DMS53 treated with DMSO at 0.1 percent for 48 hours (cell line): Measurements from ENCODE around the gene LRRC14B.
"Not testable (repeated sequence)": the region's sequence is repeated elsewhere in the genome, so short reads cannot be mapped to it uniquely, and the experiment has no call there.

Experiments
- DNase-seq: peaks from one replicate; lab custom pipeline; 2025; ENCODE audit not compliant: unreplicated experiment; lab: John Stamatoyannopoulos, UW

LRRC14B gene

DNA sequence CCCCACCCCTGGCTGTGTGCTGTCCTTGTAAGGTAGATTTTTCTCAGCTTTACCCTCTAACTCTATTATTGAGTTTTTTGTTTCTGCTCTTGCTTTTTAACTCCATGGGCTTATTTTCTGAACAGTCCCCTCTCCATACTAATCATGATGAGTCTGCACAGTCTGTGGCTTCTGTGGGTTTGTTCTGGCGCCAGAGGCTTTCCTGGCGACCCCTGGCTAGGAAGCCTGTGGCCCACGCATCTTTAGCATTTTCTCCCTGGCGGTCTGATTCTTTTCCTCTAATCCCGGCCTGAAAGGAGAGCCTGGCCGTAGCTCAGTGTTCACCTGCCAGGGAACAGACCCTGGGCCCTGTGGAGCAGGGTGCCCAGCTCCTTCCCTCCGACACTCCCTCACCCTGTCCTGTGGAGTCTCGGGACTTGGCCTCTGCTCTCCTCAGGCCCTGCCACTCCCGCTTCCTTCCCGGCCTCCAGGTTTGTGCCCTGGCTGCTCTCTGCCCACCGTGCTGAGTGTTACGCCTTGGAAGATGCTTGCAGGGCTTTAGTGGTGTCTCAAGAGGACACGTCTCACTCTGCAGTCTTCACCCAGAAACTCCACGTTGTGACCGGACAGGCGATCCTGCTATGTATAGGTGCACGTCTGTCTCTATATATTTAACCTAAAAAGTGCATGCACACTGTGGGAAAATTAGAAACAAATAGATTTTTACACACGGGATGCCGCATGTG, 31.7 kb upstream of the LRRC14B start:
- DNase-seq: no peak

DNA sequence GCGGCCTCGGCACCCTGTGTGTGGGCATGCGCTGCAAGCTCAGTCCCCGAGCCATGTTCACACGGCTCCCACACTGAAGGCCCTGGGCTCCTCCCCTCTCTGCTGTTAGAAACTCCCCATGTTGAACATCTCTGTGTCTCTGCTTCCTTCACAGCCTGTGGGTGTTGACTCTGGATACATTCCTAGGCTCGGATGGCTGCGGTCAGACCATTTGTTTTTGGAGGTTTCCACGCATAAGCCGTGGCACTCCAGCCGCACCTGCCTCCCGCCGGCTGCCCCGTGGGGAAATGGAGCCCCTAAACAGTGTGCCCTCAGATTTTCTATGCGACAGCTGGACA, 31.2 kb upstream of the LRRC14B start:
- DNase-seq: no peak

- no peak for DNase-seq
Measured at GRCh38 chr5:160921-161802, 30.1 kb upstream of the LRRC14B start.

DNA sequence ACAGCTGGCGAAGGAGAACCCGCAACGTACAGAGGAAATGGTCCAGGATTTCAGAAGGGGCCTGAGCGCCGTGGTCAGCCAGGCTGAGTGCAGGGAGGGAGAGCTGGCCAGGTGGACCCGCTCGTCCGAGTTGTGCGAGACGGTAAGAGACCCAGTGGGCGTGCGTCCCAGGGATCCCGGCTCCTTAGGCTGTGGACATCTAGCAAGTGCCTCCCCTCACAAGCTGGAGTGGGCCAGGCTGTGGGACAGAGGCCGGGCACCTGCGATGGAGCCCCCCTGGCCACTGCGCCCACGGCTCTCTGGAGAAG, 29.5 kb upstream of the LRRC14B start:
- DNase-seq: no peak

- no peak for DNase-seq
Measured at GRCh38 chr5:162190-162564, 29.1 kb upstream of the LRRC14B start.

DNA sequence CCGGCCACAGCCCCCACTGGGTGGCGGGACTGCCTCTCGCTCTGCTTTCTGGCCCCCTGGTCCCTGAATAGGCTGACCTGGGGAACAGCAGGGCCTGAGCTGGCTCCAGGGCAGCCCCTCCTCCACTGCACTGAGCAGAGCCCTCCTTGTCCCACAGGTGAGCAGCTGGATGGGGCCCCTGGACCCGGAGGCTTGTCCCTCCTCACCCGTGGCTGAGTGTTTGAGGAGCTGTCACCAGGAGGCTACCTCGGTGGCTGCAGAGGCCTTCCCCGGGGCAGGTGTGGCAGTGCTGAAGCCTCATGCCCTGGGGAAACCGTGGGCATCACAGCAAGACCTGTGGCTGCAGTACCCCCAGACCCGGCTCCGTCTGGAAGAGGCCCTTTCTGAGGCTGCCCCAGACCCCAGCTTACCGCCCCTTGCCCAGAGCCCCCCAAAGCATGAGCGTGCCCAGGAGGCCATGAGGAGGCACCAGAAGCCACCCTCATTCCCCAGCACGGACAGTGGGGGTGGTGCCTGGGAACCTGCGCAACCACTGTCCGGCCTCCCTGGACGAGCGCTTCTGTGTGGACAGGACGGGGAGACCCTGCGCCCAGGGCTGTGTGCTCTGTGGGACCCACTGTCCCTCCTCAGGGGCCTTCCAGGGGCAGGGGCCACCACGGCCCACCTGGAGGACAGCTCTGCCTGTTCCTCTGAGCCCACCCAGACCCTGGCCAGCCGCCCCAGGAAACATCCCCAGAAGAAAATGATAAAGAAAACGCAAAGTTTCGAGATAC, 28.5 kb upstream of the LRRC14B start:
- DNase-seq: no peak

DNA sequence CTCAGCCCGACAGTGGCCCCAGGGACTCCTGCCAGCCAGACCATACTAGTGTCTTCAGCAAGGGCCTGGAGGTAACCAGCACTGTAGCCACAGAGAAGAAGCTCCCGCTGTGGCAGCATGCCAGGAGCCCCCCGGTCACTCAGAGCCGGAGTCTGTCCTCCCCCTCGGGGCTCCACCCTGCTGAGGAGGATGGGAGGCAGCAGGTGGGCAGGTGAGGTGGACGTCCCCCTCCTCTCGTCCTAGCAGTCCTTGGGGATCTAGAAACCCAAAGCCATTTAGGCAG, 28.0 kb upstream of the LRRC14B start:
- DNase-seq: no peak

DNA sequence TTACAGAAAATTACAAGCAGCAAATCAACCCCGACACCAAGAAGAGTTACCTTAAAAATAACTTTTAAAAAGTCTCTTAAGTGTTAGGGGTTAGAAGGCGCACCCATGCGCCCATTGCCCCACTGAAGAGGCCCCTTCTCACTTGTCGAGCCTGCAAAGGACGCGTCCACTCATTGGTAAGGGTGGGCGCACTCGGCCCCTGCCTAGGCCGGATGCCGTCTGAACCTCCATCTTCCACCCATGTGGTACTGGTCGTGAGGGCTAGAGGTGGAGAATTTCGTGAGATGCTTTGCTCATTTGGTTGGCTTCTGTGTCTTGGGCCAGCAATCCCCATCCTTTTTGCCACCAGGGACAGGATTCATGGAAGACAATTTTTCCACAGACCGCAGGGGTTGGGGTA, 27.5 kb upstream of the LRRC14B start:
- no peak for DNase-seq

GRCh38 chr5:164244-164643, 27.1 kb upstream of the LRRC14B start:
- DNase-seq: no peak

- DNase-seq: not testable (repeated sequence)
Measured at GRCh38 chr5:164783-165182, 26.5 kb upstream of the LRRC14B start.

DNA sequence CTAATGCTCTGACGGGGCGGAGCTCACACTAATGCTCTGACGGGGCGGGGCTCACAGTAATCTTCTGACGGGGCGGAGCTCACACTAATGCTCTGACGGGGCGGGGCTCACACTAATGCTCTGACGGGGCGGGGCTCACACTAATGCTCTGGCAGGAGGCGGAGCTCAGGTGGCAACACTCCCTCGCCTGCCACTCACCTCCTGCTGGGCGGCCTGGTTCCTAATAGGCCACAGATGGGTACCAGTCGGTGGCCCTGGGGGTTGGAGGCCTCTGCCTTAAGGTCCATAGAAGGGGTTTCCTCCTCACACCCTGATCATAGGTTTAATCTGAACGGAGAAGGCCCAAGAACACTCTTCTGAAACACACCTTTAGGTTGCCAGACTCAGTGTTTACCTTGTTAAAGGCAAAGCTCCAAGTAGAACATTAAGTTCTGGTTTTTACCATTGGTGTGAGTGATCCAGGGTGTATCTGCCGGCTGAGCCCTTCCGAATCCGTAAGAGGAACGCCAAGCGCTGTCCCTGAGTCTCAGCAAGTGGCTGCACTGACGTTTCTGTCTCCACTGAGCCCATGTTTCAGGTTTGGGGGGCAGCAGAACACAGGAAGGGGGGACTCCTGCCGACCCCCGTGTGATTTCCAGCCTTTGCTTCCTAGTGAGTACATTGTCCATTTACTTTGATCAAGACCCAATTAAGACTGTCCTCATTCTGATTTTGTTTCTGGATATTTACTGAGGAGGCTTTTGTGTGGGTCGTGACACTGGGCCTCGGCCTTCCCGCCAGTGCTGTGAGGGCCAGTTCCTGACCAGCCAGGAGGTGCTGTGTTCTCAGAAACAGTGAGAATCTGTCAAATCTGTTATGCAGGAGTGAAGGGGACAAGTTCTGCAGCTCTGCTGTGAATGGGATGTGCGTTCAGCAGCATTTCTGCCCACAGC, 24.6 kb upstream of the LRRC14B start:
- DNase-seq: no peak

DNA sequence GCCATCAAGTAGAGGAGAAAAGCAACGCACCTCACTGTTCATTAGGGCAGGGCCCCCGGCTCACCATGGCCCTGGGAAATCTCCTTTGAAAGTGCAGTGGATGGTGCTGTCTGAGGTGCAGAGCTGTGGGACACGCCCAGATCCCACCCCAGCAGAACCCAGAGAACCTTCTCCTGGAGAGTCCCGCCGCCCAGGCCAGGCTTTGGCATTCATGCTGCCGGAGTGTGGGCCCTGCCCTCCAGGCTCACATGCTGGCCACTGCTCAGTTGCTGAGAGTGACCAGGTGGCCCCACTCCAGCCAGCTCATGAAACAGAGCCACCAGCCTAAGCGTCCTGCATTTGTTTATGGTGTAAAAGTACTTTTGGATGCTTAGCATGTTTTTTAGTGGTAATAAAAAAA, 23.8 kb upstream of the LRRC14B start:
- DNase-seq: no peak

GRCh38 chr5:167982-168660, 23.2 kb upstream of the LRRC14B start:
- DNase-seq: no peak

DNA sequence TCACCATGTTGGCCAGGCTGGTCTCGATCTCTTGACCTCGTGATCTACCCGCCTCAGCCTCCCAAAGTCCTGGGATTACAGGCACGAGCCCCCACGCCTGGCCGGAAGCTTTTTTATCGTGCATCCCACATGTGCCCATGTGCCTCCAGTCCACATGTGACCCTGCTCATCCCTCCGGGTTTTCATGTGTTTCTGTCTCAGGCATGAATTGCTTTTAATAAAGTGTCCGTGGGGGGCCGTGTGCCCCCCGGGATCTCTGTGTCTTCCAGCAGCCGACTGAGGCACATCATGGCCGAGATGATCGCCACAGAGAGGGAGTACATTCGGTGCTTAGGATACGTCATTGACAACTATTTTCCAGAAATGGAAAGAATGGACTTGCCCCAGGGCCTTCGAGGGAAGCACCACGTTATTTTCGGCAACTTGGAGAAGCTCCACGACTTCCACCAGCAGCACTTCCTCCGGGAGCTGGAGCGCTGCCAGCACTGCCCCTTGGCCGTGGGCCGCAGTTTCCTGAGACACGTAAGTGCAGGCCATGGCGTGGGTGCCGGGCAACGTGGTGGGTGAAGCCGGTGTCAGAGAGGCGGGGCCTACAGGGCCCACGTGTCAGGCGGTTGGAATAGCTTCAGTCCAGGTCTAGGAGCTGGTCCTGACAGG, 22.1 kb upstream of the LRRC14B start:
- DNase-seq: no peak

- no peak for DNase-seq
Measured at GRCh38 chr5:169728-170094, 21.6 kb upstream of the LRRC14B start.

- no peak for DNase-seq
Measured at GRCh38 chr5:170971-171800, 20.1 kb upstream of the LRRC14B start.

- DNase-seq: no peak
Measured at GRCh38 chr5:171801-172331, 19.4 kb upstream of the LRRC14B start.

DNA sequence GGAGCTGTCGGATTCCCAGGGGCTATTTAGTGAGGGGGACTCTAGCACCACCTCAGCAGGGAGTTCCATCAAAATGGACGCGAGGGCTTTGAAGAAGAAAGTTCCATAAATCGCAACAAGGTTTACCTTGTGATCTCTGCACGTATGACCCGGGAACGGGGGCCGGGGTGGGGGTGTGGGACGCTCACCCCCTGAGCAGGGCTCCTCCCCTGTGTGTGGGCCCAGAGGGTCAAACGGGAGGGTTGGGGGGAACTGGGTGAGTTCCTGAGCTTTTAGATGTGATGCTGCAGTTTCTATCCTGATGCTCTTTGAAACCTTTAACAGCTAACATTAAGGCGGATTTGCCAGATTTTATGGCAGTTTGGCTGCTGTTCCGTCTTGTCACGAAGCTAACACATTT, 18.9 kb upstream of the LRRC14B start:
- DNase-seq: no peak

DNA sequence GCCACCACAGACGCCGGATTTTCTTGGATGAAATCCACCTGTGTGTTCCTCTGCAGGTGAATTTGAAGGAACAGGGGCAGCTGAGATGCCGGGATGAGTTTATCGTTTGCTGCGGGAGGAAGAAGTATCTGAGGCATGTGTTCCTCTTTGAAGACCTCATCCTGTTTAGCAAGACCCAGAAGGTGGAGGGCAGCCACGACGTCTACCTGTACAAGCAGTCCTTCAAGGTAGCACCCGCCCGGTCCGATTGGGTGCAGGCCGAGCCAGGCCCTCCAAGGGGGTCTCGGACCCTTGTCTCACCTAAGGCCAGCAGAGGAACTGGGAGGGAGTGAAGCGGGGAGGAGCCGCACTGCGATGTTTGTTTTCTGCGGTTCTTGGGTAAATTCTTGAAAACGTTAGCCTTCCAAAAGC, 18.4 kb upstream of the LRRC14B start:
- no peak for DNase-seq
